Measurements from ENCODE around the gene HS1BP3. TPM values are rescaled to one million over a fixed set of nuclear protein-coding genes. Genes with fewer than 3 reads are reported as not detected.

HS1BP3 gene
- total RNA-seq, 3 donors from 2014 or later (not counting 1 experiment from before 2014, with no cell fraction given) = 17.4 to 25.7 (median 22.8) TPM

GRCh38 chr2:20642055-20642971 is 8.6 kb downstream of the HS1BP3 start:
- no peaks in the 10 kb centered on the region for H3K9me3 ChIP-seq (ENCODE audit: control insufficient read depth, insufficient read depth, low read length)
- peak; percentile 75 to 85 for DNase-seq
- ATAC-seq = peak; percentile 92 to 100 (median 99)
- Mint-ChIP-seq H3K36me3 (peaks cover 9% of the 10 kb centered on the region), H3K4me1 (peaks cover 0 to 15% of the 10 kb centered on the region in 2 donors), H3K4me3 (no peak overlapping the region), H3K27ac (no peak overlapping the region), H3K27me3 (ENCODE audit: low read depth in 2 of 2) (no peaks in the 10 kb centered on the region), H3K9me3 (no peaks in the 10 kb centered on the region)
- no peak overlapping the region for H3K27ac ChIP-seq (ENCODE audit: low read length)
- H3K27me3 ChIP-seq (ENCODE audit: control insufficient read depth, insufficient read depth, low read length) = no peaks in the 10 kb centered on the region
- H3K4me3 ChIP-seq (ENCODE audit: low read length) = no peak overlapping the region
- peaks cover 49% of the 10 kb centered on the region for H3K36me3 ChIP-seq (ENCODE audit: control insufficient read depth, insufficient read depth, low read length)
- WGBS (ENCODE audit: insufficient coverage) = 45% methylated on average over 26 of the region's 26 CpGs
- peaks cover 9% of the 10 kb centered on the region for H3K4me1 ChIP-seq (ENCODE audit: control insufficient read depth, insufficient read depth, low read length)
- intact Hi-C loops (cut with micrococcal nuclease) = loop anchor here (1.0 kb wide), 2 partner anchors 199 to 231 kb away; no protein-coding TSS in a partner anchor
- TF ChIP-seq CTCF (IDR thresholded peaks at IDR 0.05) = peak; percentile 82

- intact Hi-C loops (cut with micrococcal nuclease) = no loop called here
These were observed 9.5 kb downstream of the HS1BP3 start for GRCh38 chr2:20641123-20641985.

GRCh38 chr2:20640411-20641122 is 10.3 kb downstream of the HS1BP3 start:
- Mint-ChIP-seq H3K27ac (no peak overlapping the region), H3K4me3 (no peak overlapping the region), H3K27me3 (ENCODE audit: low read depth in 2 of 2) (no peaks in the 10 kb centered on the region), H3K9me3 (no peaks in the 10 kb centered on the region), H3K36me3 (peaks cover 9% of the 10 kb centered on the region), H3K4me1 (peaks cover 5 to 15% of the 10 kb centered on the region in 2 donors)
- peaks cover 50% of the 10 kb centered on the region for H3K36me3 ChIP-seq (ENCODE audit: control insufficient read depth, insufficient read depth, low read length)
- H3K4me3 ChIP-seq (ENCODE audit: low read length) = no peak overlapping the region
- H3K9me3 ChIP-seq (ENCODE audit: control insufficient read depth, insufficient read depth, low read length) = no peaks in the 10 kb centered on the region
- DNase-seq (no peak), ATAC-seq (no peak)
- intact Hi-C loops (cut with micrococcal nuclease) = no loop called here
- H3K27ac ChIP-seq (ENCODE audit: low read length) = no peak overlapping the region
- WGBS (ENCODE audit: insufficient coverage) = 96% methylated on average over 14 of the region's 14 CpGs
- no peak for TF ChIP-seq CTCF (IDR thresholded peaks at IDR 0.05)
- no peaks in the 10 kb centered on the region for H3K27me3 ChIP-seq (ENCODE audit: control insufficient read depth, insufficient read depth, low read length)
- H3K4me1 ChIP-seq (ENCODE audit: control insufficient read depth, insufficient read depth, low read length) = peaks cover 9% of the 10 kb centered on the region

More at GRCh38 chr2:20641123-20641985, 9.5 kb downstream of the HS1BP3 start:
- Histone ChIP-seq H3K4me3 (ENCODE audit: low read length) (no peak overlapping the region), H3K27ac (ENCODE audit: low read length) (no peak overlapping the region), H3K36me3 (ENCODE audit: control insufficient read depth, insufficient read depth, low read length) (peaks cover 52% of the 10 kb centered on the region), H3K27me3 (ENCODE audit: control insufficient read depth, insufficient read depth, low read length) (no peaks in the 10 kb centered on the region), H3K4me1 (ENCODE audit: control insufficient read depth, insufficient read depth, low read length) (peaks cover 9% of the 10 kb centered on the region), H3K9me3 (ENCODE audit: control insufficient read depth, insufficient read depth, low read length) (no peaks in the 10 kb centered on the region)
- H3K4me3 Mint-ChIP-seq = no peak overlapping the region
- ATAC-seq = no peak
- no peak for DNase-seq
- H3K27me3 Mint-ChIP-seq (ENCODE audit: low read depth in 2 of 2) = no peaks in the 10 kb centered on the region
- no peak for TF ChIP-seq CTCF (IDR thresholded peaks at IDR 0.05)
- 97% methylated on average over 23 of the region's 23 CpGs for WGBS (ENCODE audit: insufficient coverage)
- H3K36me3 Mint-ChIP-seq = peaks cover 9% of the 10 kb centered on the region
- H3K9me3 Mint-ChIP-seq = no peaks in the 10 kb centered on the region
- H3K4me1 Mint-ChIP-seq = peaks cover 0 to 12% of the 10 kb centered on the region in 2 donors
- H3K27ac Mint-ChIP-seq = no peak overlapping the region

Data from natural killer cell (primary cell).